ENCODE results near the gene ALDH1A3.

The ALDH1A3 gene

DNA sequence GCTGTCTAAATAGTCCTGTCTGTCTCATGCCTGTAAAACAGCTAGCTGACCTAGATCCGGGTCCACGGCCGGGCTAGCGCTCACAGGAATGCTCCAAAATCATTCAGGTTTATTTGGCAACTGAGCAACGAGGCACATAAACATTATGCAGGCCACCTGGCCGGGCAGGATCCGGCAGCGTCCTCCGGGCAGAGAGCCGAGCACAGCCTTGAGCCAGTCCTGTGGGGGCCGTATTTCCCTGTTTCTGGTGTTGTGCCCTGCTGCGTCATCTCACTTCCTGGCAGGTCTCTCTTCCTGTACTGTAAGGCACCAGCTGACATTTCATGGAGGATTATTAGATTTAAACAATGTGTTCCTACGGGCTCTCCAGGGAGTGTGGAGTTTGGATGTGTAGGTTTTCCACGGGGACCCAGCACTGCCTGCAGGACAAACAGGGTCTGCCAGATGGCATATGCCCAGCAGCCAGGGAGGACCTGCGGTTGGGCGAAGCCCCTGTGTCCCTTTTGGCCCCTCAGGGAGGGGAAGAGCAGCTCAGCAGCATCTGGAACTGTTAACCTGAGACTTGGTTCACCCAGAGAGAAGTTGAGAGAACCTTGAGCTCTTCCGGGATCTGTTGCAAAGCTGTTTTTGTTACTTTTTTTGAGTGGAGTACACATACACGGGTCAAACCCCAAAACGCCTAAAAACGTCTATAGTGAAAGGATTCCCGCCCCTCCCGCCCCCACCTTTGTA, 23.0 kb downstream of the ALDH1A3 start:
- DNase-seq = peak; percentile 86

DNA sequence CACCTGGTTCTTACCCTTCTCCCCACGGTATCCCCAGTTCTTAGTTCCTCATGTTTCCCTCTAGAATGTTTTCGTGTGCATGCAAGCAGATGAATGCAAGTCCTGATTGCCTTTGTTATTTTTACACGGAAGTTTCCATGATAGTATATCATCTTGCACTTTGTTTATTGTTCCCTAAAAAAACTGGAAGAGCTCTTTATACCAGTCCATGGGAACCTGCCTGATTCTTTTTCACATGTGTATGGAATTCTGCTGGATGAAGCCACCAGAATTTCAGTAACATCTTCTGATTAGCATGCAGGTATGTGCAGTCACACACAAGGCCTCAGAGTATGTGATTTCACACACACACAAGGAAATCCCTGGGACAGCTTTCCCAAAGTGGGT, 23.5 kb downstream of the ALDH1A3 start:
- no peak for DNase-seq

- DNase-seq = no peak
Measured at GRCh38 chr15:100905850-100906249, 26.2 kb downstream of the ALDH1A3 start.

DNA sequence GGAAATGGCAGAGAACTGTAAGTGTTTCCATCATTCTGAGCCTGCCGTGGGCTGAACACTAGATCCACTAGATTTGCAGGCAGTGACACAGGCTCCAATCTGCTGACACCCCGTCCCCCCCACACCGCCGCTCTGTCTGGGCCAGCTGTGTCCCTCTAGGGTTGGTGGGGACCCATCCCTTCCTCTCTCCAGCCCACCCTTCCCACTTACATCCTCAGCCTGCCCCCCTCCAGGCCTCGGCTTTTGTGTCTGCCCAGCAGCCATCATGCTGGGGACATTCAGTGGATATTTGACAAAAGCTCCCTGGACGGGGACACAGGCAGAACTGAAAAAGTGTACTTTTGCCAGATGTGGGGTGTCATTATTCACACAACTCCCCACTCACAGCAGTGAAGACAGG, 28.8 kb downstream of the ALDH1A3 start:
- no peak for DNase-seq

DNA sequence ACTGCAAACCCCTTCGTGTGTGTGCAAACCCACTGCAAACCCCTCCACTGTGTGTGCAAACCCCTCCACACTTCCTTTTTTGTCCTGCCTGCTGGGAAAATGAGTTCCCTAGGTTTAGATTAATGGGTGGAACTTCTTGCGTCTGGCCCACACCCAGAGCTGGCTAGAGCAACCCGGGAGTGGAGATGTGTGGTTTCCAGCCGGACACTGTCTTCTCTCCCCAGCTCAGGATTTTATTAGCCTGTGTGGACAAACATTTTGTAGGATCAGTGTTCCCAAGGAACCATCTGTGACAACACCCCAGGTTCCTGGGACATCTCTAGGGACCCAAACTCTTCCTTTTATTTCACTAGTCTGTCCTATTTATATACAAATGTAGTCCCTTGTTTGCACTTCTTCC, 29.9 kb downstream of the ALDH1A3 start:
- no peak for DNase-seq

DNA sequence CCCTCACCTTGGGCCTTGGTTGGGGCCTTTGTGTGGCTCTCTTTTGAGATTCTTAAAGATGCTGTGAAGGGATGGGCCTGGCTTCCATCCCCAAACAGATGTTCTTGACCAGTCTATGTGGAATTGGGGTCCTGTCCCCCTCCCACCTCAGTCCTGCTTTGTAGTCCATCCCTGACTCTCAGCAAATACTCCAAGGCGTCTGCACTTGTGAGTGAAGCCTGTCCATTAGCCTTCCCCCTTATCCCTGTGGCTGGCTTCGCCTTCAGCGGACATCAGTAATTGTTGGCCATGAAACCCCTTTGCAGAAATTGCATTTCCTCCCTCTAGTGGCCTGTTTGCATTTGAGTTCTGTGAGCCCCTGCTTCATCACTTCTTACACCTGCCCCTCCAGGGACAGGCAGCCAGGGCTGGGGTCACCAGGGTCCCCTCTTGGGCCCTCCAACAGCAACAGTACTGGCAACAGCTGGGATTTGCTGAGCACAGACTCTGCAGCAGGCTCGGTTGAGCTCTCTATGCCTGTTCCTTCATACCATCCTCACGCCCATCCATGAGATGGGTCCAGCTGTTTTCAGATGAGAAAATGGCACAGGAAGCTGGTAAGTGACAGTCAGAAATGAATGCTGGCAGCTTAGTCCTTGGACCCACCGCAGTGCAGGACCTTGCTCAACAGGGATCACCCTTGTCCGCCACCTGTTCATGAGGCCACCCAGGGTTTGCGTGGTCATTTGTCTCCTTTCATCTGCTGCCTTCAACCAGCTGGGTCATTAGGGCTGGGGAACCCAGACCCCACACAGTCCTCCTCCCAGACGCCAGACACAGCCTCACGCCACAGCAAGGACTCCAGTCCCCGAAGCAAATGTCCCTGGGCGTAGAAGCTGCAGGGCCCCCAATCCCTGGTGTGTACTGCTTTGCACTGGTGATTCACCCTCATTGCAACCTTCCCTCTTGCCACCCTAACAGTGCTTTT, 30.6 kb downstream of the ALDH1A3 start:
- DNase-seq = no peak

DNA sequence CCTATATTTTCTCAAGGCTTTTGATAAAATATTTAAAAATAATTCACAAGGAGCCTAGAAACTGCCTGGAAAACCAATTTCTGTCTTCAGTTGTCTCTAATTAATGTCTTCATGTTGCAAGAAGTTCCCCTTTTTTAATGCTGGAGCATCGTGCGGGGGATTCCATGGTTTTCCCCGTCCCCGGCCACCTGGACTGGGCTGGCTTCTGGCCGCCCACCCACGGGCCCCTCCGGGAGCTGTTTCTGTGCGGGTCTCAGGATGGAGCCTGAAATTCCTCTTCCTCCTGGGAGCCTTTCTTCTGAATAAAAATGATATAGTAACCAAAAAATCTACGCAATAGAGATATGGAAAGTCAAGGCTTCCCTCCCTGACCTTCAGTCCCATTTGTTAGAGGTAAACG, 31.5 kb downstream of the ALDH1A3 start:
- no peak for DNase-seq

GRCh38 chr15:100913961-100914360, 34.3 kb downstream of the ALDH1A3 start:
- no peak for DNase-seq

GRCh38 chr15:100914876-100915275, 35.2 kb downstream of the ALDH1A3 start:
- no peak for DNase-seq

GRCh38 chr15:100918034-100918689, 38.5 kb downstream of the ALDH1A3 start:
- DNase-seq = peak; percentile 61

DNA sequence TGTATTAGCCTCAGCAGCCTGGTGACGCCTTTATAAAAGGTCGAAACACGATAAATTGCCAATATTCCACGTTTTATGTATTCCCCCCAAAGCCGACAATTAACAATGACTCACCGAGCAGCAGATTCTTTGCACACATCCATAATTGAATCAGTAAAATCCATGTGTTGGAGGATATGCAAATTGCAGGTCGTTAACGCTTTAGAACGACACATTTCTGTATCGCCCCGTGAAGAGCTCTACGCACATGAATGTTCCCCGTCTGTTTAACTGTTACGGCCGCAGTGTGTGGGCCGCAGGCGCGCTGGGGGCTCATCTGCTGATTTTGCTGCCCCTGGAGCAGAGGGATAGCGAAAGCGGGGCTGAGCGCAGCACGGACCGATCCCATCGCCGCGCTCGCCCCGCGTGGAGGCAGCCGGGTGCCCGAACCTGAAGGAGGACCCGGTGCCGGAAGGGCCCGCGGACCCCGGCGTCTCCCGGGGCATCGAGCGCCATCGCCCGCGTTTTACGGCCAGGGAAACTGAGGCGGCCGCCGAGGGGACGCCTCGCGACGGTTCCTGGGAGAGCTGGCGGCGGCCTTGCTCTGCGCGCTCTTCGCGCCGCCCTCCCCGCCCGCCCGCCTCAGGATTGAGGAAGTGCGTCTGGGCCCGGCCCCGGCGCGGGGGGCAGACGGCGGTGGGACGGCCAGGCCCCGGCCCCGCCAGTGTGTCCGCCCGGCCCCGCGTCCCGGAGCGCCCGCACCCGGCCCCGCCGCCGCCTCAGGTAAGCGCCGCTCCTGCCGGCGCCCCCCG, 39.3 kb downstream of the ALDH1A3 start, which contains the start of gene LRRK1:
TSS of gene LRRK1 (plus strand) at position 668 of the 791 bp plus-strand sequence. CDS start 5,276 bp downstream, outside the sequence.
- DNase-seq = peak; percentile 40

DNA sequence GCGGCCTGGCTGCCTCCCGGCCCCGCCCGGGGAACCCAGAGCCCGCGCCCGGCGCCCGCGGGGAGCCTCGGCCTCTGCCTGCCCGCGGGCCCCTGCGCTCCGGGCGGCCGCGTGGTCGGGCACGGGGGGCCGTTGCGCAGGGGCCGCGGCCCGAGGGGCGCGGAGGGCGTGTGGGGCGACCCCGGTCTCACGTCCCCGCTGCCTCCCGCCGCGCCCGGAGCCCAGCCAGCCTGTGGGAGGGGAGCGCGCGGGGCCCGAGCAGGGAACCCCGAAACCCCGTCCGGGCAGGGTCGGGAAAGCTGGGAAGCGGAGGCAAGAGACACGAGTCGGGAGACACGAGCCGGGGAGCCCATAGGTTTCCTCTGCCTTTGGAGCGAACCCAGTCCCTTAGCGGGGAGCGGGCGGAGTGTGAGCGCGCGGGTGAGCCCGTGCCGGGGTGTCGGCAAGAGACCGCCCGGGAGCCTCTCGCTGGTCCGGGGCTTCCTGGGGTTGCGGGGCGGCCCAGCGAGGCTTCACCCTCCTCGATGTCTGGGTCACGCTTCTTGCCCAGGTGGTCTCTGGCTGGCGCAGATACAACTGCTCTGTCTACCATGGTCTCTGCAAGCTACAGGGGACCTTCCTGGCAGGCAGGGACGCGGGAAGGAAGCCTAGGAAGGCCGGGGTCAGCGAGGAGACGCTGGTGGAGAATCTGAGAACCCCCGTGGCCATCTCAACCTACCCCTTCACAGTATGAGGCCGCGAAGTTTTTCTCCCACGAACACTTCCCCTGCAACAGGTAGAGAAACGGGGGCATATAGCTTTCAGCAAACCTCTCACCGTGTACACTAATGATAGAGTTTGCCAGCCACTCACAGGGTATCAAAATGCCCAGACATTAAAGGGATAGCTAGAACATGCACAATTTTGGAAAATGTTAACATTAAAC, 40.1 kb downstream of the ALDH1A3 start:
- DNase-seq = no peak

DNA sequence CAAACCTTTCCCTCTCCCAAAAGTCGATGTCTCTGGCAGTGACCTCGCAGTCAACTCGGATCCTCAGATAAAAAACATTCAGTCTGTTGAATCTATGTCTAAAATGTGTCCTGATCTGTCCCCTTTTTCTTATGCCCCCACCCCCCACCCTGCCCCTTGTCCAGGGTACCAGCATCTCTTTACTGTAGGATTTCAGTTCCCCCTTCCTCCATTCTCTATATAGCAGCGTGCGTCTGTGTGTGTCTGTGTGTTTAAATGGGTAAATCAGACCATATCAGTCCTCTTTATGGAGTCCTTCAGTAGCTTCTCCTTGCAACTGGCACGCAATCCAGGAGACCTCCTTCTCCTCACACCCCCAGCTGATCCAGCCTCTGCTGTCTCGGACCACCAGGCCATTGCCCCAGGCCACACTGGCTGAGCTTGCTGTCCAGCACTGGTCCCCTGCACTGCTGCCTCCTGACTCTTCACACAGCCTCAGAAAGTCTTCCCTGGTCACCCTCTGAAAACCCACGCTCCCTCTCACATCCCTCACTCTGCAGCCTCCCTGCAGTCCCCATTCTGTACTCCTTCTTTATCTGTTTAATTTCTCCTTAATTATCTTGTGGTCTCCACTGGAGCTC, 41.0 kb downstream of the ALDH1A3 start:
- no peak for DNase-seq

DNA sequence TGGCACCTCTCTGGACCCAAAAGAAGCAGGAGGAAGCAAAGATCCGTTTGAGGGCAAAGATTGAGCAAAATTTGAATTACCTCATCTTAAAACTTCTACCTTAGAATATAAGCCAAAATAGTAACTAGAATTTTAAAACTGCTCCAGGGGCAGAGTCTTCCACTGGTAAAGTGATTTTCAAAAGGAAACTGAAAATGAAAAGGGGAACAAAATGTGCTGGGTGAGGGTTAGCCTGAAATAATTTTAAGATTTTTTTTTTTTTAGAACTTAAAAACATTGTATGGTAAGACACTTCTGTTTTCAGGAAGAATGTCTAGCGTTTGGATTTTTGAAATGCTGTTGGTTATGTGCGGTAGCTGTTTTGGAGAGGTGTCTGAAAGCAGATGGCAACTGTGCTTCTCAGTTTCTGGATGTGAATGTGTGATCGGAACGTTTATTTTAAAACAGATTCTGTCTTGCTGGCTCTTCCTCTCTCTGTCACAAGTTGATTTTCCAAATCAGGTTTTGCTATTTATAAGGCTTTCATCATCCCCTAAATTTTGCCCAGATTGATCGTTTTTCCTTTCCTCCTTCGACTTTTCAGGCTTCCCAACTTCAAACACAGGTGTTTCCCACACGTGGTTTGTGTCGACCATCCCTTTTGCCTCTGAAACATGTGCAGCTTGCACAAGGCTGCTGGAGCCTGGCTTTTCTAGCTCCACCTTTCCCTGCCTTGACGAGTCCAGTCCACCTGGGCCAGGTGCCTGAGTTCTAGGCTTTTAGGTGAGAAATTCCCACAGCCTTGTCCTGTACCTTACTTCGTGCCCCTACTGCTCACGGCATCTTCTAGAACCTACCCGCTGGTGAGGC, 42.8 kb downstream of the ALDH1A3 start:
- no peak for DNase-seq

DNA sequence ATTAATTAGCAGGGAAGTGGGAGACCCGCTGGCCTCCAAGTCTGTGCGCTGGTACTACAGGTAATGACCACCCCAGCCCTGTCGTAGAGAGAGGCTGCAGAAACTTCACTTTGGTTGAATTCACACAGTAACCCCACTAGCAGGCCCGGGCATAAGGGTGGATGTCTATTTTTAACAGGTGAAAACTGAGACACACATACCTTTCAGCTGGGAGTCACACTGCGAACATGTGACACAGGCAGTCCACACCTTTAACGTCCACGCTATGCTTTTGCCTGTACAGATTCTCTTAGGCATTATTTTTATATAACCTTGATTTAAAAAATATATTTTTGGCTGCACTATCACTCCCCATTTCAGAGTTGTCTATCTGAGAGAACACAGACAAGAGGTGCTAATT, 43.4 kb downstream of the ALDH1A3 start:
- no peak for DNase-seq

DNA sequence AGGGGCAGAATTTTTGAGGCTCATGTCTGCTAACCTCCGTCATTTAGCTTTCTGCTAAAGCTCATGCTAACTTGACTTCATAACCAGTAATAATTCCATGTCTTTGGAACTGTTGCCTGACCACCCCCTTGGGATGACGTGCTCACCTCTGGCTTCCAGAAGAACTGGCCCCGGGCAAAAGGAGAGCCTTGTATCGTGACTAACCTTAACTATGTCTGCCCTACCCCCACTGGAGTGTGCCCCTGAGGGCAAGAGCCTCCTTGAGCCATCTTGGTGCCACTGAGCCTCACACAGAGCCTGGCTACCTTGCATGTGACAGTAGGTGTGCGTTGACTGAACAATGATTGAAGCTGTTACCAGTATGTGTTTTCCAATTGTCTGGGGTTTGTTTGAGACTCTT, 44.3 kb downstream of the ALDH1A3 start:
- no peak for DNase-seq

DNA sequence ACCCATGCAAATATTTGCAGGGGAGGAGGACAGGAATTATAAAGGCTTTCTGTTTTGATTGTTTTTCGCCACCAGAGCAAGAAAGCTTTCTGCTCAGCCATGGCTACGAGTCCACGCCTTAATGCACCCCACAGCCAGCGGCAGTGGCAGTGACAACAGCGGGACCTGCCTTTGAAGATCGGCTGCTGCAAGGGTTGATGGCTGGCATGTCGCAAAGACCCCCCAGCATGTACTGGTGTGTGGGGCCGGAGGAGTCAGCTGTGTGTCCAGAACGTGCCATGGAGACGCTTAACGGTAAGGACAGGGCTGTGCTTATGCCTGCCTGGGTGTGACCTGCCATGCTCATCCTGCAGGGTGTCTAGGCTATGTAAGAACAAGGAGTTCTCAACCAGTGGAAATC, 44.8 kb downstream of the ALDH1A3 start:
- DNase-seq = no peak

GRCh38 chr15:100925480-100925879, 45.8 kb downstream of the ALDH1A3 start:
- no peak for DNase-seq

GRCh38 chr15:100926258-100926657, 46.6 kb downstream of the ALDH1A3 start:
- no peak for DNase-seq

All from fibroblast of upper back skin (primary cell).